ENCODE measurements around the gene ALPI. TPM values are rescaled to one million over a fixed set of nuclear protein-coding genes. Genes with fewer than 3 reads are reported as not detected.

Gene ALPI
- total RNA-seq, 1 experiment from 2014 or later = 0.10 TPM

DNA sequence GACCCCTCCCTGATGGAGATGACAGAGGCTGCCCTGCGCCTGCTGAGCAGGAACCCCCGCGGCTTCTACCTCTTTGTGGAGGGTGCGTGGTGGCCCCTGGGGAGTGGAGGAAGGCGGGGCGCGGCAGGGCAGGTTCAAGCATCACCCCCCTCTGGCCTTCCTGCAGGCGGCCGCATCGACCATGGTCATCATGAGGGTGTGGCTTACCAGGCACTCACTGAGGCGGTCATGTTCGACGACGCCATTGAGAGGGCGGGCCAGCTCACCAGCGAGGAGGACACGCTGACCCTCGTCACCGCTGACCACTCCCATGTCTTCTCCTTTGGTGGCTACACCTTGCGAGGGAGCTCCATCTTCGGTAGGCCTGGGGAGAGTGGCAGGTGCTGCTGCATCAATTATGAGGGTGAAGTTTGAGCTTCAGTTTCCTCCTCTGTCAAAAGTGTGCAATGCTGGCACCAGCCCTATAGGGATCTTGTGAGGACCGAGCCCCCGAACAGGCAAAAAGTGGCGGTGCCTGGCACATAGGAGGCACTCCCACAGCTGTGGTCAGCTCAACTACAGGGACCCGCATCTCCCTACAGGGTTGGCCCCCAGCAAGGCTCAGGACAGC, 2.2 kb downstream of the ALPI start:
- peak; percentile 30 for DNase-seq
- Histone ChIP-seq H3K4me3 (ENCODE audit: insufficient read depth, low read depth, low read length) (no peak overlapping the region), H3K27me3 (ENCODE audit: control insufficient read depth, insufficient read depth, low read length) (no peaks in the 10 kb centered on the region), H3K36me3 (replicated peaks; ENCODE audit: control insufficient read depth, insufficient read depth, low read length) (no peaks in the 10 kb centered on the region)

DNA sequence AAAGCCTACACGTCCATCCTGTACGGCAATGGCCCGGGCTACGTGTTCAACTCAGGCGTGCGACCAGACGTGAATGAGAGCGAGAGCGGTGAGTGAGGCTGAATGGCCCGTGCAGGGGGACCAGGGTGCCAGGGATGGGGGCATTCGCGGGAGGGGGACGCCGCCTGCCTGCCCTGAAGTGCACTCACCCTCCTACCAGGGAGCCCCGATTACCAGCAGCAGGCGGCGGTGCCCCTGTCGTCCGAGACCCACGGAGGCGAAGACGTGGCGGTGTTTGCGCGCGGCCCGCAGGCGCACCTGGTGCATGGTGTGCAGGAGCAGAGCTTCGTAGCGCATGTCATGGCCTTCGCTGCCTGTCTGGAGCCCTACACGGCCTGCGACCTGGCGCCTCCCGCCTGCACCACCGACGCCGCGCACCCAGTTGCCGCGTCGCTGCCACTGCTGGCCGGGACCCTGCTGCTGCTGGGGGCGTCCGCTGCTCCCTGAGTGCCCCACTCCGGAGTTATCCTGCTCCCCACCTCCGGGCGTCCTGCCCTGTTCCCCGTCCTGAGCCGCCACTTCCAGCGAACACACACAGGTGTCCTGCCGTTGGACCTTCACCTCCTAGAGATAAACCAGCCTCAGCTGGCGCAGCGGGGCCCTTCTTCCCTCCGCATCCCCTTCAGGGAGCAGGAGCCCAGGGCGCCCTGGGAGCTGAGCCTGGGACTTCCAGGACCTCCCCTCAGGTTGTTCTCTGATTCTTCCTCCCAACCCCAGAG, 2.9 kb downstream of the ALPI start:
- DNase-seq = peak; percentile 55

DNA sequence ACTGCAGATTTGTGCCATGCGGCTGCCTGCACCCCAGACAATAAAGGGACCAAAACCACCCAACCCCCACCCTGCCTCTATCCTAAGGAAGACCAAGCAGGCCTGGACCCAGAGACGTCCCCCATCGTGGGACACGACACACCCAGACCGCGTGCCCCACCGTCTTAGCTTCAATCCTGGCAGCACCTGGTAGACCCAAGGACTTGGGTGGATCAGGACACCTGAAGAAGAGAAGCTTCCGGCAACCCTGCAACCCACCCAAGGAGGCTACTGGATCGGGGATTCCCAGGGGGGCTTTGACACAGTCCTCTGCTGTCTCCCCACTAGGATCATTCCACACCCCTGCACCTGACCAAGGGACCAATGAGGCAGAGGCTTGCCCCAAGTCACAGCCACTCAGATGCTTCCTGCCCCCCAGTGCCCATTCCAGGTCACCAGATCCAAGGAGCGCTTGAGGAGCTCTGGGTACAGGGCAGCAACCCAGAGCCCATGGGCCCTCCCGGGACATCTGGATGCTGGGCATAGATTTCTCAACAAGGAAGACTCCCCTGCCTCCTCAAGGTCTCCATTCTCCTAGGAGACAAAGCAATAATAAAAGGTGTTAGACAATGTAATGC, 3.6 kb downstream of the ALPI start:
- DNase-seq = peak; percentile 27
- H3K4me3 ChIP-seq (ENCODE audit: insufficient read depth, low read depth, low read length) = no peak overlapping the region
- no peaks in the 10 kb centered on the region for H3K36me3 ChIP-seq (replicated peaks; ENCODE audit: control insufficient read depth, insufficient read depth, low read length)
- no peaks in the 10 kb centered on the region for H3K27me3 ChIP-seq (ENCODE audit: control insufficient read depth, insufficient read depth, low read length)

More for the DNA sequence above, 2.9 kb downstream of the ALPI start:
- H3K36me3 ChIP-seq (replicated peaks; ENCODE audit: control insufficient read depth, insufficient read depth, low read length) = no peaks in the 10 kb centered on the region
- H3K27me3 ChIP-seq (ENCODE audit: control insufficient read depth, insufficient read depth, low read length) = no peaks in the 10 kb centered on the region
- no peak overlapping the region for H3K4me3 ChIP-seq (ENCODE audit: insufficient read depth, low read depth, low read length)

DNA sequence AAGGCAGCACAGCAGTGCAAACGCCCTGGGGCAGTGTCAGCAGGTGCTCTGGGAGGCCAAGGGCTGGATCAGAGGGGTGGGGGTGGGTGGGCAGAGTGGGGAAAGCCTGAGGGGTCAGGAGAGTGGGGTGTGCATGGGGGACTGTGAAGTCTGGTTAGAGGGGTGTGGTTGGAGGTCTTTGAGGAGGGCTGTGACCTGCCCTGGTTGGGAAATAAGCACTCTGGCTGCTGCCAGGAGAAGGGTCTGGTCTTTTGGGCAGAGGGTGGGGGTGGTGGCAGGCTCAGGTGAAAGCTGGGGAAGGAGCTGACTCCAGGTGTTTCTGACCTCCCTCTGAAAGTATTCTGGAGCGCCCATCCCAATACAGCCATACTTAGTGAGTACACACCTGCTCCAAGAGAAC, 4.2 kb downstream of the ALPI start:
- Histone ChIP-seq H3K27me3 (ENCODE audit: control insufficient read depth, insufficient read depth, low read length) (no peaks in the 10 kb centered on the region), H3K36me3 (replicated peaks; ENCODE audit: control insufficient read depth, insufficient read depth, low read length) (no peaks in the 10 kb centered on the region), H3K4me3 (ENCODE audit: insufficient read depth, low read depth, low read length) (no peak overlapping the region)
- peak; percentile 17 for DNase-seq

DNA sequence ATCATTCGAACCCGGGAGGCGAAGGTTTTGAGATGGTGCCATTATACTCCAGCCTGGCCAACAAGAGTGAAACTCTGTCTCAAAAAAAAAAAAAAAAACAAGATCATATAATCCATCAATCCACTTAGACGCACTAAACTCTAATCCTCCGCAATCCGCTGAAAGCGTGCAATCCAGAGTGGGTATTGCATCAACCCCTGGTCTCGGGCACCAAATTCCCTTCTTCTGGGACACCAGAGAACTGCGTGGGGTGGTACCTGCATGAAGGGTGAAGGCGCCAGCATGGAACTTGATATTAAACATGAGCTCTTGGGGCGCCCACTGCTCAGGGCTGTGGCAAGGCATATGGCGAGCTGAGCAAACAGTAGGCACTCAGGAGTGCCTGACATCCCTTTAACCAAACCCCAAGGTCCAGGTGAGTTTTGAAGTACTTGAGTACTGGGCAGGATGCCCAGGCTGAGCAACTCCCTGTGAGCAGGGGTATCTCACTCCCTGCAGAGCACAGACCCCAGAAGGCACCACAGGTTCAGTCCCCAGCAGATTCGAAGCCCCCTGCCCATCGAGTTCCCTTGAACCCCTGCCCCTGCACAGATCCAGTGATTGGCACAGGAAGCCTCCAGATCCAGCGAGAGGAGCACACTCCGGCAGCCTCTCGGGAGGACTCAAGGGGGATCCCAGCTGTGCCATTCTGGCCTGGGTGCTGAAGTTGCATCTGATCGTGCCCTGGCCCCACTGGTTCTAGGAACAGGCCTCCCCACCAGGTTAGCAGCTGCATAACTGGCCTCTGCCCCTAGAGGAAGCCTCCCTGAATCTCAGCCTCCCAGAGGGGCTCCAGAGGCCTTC, 8.0 kb downstream of the ALPI start:
- Histone ChIP-seq H3K36me3 (replicated peaks; ENCODE audit: control insufficient read depth, insufficient read depth, low read length) (no peaks in the 10 kb centered on the region), H3K4me3 (ENCODE audit: insufficient read depth, low read depth, low read length) (no peak overlapping the region), H3K27me3 (ENCODE audit: control insufficient read depth, insufficient read depth, low read length) (no peaks in the 10 kb centered on the region)
- DNase-seq = no peak

DNA sequence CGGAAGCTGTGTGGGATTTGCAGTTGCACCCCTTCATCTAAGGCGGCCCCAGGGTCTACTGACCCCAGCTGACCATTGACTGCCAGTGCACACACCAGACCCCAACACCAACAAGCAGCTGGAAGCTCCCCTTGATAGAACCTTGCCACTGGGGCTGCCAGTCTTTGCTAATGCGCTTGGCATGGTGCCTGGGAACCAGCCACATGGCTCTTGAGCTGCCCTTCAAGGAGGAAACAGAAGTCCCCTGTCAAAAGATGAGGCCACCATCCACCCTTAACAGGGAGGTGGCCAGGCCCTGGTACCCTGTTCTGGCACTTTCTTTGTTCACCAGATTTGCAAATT, 8.6 kb downstream of the ALPI start:
- Histone ChIP-seq H3K4me3 (ENCODE audit: insufficient read depth, low read depth, low read length) (no peak overlapping the region), H3K36me3 (replicated peaks; ENCODE audit: control insufficient read depth, insufficient read depth, low read length) (no peaks in the 10 kb centered on the region), H3K27me3 (ENCODE audit: control insufficient read depth, insufficient read depth, low read length) (no peaks in the 10 kb centered on the region)
- peak; percentile 36 for DNase-seq

DNA sequence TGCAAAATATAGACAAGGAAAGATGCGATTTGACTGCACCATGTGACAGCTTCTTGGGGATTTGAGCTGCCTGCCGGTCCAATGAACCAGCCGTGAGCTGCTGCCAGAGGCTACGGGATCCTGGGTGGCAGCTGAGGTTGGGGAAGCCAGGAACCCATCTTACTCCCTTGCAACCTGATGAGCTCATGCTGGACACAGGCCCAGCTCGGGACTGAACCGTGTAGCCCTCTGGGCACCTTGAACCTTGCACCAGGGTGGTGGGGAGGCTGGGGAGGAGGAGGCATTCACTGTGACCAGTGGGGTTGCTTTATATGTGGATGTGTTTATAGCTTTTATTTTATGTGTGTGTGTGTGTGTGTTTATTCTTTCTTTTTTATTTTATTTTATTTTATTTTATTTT, 9.1 kb downstream of the ALPI start:
- DNase-seq = no peak
- H3K27me3 ChIP-seq (ENCODE audit: control insufficient read depth, insufficient read depth, low read length) = no peaks in the 10 kb centered on the region
- no peaks in the 10 kb centered on the region for H3K36me3 ChIP-seq (replicated peaks; ENCODE audit: control insufficient read depth, insufficient read depth, low read length)
- no peak overlapping the region for H3K4me3 ChIP-seq (ENCODE audit: insufficient read depth, low read depth, low read length)

DNA sequence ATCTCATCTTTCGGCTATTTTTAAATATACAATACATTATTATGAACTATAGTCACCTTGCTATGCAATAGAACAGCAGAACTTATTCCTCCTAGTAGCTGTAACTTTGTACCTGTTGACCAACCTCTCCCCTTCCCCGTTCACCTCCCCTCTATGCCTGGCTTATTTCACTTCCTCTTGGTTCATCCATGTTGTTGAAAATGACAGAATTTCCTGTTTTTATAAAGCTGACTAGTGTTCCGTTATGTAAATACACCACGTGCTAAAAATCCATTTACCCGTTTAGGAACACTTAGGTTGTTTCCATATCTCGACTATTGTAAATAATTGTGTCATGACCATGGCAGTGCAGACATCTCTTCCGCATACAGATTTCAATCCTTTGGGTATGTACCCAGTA, 10.3 kb downstream of the ALPI start:
- Histone ChIP-seq H3K4me3 (ENCODE audit: insufficient read depth, low read depth, low read length) (no peak overlapping the region), H3K36me3 (replicated peaks; ENCODE audit: control insufficient read depth, insufficient read depth, low read length) (no peaks in the 10 kb centered on the region), H3K27me3 (ENCODE audit: control insufficient read depth, insufficient read depth, low read length) (no peaks in the 10 kb centered on the region)
- DNase-seq = no peak

DNA sequence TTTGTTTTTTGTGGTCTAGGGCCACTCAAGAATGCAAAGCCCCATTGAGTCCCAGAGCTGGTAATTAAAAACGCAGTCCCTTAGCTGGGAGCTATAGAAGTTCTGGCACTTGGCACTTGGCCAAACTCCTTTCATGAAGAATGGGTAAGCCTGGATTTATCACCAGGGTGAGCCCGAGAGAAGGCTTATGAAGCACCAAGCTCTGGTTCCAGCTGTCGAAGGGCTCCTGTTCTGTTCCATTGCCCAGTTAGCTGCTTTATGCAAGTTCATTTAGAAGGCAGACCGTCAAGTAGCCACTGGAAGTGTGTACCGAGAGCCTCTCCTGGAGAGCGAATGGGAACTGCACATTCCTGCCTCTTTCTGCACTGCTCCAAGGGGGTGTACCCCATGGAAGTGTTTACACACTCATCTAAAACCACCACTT, 17.5 kb downstream of the ALPI start:
- Histone ChIP-seq H3K27me3 (ENCODE audit: control insufficient read depth, insufficient read depth, low read length) (peaks cover 1% of the 10 kb centered on the region; the same call in 1 of the 2 replicates), H3K36me3 (replicated peaks; ENCODE audit: control insufficient read depth, insufficient read depth, low read length) (no peaks in the 10 kb centered on the region), H3K4me3 (ENCODE audit: insufficient read depth, low read depth, low read length) (no peak overlapping the region)
- DNase-seq = no peak

DNA sequence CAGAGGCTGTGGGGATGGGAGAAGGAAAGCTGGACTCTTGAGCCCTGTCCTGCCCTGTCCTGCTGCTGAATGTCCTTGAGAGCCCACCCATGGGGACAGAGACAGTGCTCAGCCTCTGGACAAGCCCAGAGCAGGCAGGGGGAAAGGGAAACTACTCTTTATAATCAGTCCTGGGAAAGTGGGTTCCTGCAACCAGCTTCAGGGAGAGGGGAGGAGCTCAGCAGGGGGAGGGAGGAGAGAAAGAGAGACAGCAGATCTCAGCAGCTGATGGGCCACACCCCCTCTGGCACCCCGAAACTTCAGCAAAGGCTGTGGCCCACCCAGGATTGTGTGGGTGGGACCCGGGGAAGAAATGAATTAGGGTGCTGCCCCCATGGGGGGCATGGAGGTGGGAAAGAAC, 20.1 kb downstream of the ALPI start:
- peak; percentile 54 for DNase-seq
- H3K27me3 ChIP-seq (ENCODE audit: control insufficient read depth, insufficient read depth, low read length) = peaks cover 1% of the 10 kb centered on the region; the same call in 1 of the 2 replicates

DNA sequence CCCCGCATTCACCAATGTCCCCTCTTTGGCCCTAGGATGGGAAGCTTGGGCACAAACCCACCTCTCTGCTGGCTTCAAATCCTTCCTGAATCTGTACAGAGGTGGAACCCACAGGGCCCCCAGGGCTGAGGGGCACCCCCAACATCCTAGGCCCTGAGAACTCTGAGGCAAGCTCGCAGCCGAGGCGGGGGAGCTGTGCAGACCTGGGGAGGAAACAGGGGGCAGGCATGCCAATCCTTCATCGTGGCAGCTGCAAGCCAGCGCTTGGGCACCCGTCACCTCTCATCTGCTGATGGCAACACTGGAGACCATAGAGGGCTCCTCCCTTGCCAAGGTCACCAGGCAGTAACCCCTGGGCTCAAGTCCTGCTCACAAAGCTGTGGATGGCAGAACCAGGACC, 20.8 kb downstream of the ALPI start:
- no peak for DNase-seq
- H3K36me3 ChIP-seq (replicated peaks; ENCODE audit: control insufficient read depth, insufficient read depth, low read length) = no peaks in the 10 kb centered on the region
- H3K4me3 ChIP-seq (ENCODE audit: insufficient read depth, low read depth, low read length) = no peak overlapping the region
- peaks cover 1% of the 10 kb centered on the region; the same call in 1 of the 2 replicates for H3K27me3 ChIP-seq (ENCODE audit: control insufficient read depth, insufficient read depth, low read length)

More for the DNA sequence above, 20.1 kb downstream of the ALPI start:
- Histone ChIP-seq H3K4me3 (ENCODE audit: insufficient read depth, low read depth, low read length) (no peak overlapping the region), H3K36me3 (replicated peaks; ENCODE audit: control insufficient read depth, insufficient read depth, low read length) (no peaks in the 10 kb centered on the region)

DNA sequence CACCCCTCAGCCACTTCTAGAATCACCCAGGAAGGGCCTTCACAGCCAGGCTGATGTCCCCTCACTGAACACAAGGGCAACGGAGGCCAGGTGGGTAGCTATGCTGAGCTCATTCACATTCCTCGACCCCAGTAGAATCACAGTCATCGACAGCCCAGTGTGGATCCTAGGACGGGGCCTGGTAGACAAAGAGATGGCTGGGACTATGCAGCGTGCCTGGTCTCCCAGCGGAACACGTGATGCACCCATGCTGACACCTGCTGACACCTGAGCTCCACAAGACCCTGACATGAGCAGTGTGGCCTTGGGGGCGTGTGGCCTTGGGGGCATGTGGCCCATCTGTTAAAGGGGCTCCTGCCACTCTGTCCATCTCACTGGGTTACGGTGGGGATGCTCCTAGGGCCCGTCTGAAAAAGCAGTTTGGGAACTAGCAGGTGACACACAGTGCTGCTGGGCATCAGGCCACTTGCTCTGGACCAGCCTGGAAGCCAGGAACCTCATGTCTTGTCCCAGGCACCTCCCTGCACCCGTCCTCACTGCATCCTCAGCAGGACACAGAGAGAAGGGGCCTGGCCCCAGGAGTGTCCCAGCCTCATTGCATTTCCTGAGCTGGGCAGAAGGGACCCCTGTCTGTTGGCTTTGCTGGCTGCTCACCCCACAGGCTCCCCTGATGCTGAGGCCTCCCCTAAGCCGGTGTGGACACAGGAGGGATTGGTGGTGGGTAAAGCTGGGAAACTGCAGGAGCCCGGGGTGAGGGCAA, 22.0 kb downstream of the ALPI start:
- Histone ChIP-seq H3K36me3 (replicated peaks; ENCODE audit: control insufficient read depth, insufficient read depth, low read length) (no peaks in the 10 kb centered on the region), H3K4me3 (ENCODE audit: insufficient read depth, low read depth, low read length) (no peak overlapping the region), H3K27me3 (ENCODE audit: control insufficient read depth, insufficient read depth, low read length) (peaks cover 1% of the 10 kb centered on the region; the same call in 1 of the 2 replicates)
- DNase-seq = peak; percentile 60

DNA sequence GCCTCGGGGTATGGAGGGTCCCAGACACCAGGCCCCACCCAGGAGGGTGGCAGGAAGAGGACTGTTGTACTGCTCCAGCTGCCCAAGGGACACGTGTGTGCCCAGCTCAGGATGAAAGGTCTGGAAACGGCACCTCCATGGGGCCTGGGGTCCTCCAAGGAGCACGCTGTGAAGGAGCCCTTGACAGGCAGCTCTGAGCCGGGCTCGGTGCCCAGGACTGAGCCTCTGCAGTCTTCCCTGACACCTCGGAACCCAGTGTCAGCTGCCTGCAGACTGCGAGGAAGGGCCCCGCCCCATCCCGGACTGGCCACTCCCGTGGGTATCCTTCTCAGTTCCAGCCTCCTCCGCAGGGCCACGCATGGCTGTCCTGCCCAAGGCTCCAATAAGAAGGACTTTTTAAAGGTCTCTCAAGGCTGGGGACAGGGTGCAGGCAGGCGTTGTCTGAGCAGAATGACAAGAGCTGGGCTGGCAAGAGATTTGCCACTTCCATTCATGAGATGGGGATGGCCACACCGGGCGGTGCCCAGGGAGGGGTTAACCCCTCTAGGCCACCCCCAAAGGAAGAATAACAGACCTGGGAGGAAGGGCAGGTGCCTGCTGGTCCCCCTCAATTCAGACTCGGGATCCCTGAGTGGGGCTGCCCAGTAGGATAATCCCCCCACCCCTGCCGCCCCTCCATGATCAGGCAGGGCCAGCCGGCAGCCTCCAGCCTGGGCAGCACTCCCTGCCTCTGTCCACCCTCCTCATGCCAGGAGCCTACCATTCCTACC, 22.8 kb downstream of the ALPI start:
- Histone ChIP-seq H3K4me3 (ENCODE audit: insufficient read depth, low read depth, low read length) (no peak overlapping the region), H3K36me3 (replicated peaks; ENCODE audit: control insufficient read depth, insufficient read depth, low read length) (no peaks in the 10 kb centered on the region), H3K27me3 (ENCODE audit: control insufficient read depth, insufficient read depth, low read length) (peaks cover 1% of the 10 kb centered on the region; the same call in 1 of the 2 replicates)
- DNase-seq = peak; percentile 52
